IPS-11a (cell line): Measurements from ENCODE around the gene CD40.

Experiments used
- H3K4me3 ChIP-seq: one replicate; pipeline ENCODE4 v1.5.1; 2013; ENCODE audit warnings: low read depth, low read length, control low read depth

CD40 gene

DNA sequence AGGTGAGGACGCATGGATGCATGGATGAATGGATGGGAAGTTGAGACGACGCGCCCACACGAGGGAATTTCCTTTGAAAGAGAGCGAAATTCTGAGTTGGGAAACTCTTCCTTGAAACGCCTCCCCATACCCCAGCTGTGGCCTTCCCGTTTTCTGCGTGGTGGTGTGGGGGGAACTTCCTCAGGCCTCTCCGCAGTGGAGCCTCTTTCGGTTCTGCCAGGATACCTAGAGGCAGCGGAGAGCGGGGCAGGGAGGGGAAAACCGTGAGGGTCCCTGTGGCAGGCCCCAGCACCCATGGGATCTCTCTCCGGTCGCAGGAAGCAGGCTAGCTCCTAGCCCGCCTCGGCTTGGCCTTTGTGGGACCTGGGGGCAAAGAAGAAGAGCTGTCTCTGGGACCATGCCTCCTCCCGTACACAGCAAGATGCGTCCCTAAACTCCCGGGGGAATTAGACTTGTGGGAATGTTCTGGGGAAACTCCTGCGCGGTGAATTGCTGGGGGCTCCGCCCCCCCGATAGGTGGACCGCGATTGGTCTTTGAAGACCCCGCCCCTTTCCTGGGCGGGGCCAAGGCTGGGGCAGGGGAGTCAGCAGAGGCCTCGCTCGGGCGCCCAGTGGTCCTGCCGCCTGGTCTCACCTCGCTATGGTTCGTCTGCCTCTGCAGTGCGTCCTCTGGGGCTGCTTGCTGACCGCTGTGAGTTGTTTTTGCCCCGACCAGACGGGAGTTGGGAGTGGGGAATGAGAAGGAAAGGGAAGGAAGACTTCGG lies at the start of gene CD40:
Gene CD40, plus strand, starts transcription at position 611 of the 764 bp plus-strand sequence. Its CDS starts 30 bp downstream, at position 641.
- peak within 1 kb of the TSS; percentile 51 for H3K4me3 ChIP-seq

DNA sequence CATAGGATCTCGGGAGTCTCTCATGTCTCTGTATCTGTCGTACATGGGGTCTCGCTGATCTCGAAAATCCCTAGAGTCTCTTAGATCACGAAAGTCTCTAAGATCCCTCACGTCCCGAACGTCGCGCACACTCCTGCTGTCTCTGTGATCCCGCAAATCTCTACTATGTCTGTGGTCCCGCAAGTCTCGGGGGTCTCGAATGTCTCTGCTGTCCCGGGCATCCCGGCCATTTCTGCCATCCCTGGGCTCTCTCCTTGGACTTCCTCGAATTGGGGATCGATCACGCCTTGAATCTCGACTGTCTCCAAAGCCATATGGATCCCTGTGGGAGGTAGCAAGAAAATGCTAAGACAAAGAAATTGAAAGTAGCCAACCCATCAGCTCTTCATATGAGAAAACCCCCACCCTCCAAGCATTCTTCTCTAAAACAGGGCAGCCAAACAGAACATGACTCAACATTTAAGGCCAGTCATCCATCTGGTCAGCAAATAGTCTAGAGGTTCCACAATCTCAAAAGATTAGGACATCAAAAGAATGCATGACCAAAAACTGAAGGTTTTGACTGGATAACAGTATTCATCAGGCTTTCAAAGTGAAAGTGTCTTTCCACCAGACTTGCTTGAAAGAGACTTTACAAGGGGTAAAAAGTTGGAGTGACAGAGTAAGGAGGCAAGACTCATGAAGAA lies 47.8 kb upstream of the CD40 start:
- no peak overlapping the region for H3K4me3 ChIP-seq

DNA sequence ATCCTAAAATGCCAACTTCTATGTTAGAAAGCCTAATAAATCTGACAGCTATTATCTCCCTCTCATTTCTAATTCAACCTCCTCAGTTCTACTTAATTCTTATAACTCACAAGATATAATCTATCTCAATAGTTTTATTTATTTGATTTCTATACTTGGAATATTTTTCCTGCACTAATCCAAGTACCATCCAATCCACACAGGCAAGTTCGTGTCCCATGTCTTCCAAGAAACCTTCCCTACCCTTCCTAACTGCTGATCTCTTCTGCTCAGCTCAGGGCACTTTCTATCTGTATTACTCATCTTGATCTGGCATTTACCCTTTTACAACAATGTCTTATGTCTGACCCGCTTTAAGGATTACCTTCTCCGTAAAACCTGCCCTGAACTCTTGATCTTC lies 46.5 kb upstream of the CD40 start:
- no peak overlapping the region for H3K4me3 ChIP-seq

DNA sequence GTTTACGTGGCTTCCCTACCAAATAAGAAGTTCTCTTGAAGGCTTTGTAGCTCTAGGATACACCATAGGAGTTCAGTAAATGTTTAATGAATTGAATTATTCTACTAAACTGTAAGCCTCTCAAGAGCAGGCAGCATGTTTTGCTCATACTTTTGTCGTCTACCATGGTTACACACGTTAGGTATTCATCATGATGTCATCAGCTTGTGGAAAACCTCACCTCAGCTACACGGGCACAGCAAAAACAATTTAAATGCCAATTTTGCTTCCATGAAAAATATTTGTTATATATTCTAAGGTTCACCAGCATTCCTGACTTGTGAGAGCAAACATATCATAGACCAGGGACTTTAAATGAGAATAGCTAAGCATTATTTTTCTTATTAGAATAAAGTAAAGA lies 45.1 kb upstream of the CD40 start:
- no peak overlapping the region for H3K4me3 ChIP-seq

DNA sequence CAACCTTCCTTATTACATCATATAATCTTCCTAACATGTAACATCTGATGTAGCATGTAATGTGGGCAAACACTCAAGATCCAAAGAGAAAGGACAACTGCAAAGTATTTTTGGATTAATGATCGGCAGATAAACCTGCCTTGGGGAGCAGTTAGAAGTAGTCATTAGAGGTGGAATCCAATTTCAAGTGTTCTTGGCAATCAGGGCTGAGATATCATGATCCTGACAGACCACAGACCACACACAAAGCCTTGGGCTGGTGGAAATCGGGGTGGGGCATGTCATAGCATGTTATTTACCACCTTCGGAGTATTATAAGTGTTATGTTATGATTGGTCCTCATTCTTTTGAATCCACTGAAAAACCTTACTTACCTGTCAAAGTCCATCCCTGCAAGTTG lies 44.7 kb upstream of the CD40 start:
- no peak overlapping the region for H3K4me3 ChIP-seq

DNA sequence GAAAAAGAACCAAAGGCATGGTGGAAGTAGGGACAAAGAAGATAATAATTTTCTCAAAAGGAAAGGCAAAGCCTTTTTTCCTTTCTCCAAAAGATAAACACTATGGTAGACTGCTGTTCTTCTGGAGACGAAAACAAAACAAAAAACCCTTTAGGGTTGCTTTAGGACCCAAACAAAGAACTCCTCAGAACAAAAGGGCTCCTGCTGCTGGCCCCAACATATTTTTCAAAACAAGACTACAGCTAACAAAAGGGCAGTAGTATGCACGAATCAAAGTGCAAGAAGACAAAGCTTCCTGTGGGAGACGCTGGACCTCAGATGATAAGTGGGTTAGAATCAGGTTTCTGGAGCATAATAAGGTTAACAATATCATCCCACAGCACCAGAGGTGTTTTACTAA lies 44.1 kb upstream of the CD40 start:
- H3K4me3 ChIP-seq, result no peak overlapping the region

DNA sequence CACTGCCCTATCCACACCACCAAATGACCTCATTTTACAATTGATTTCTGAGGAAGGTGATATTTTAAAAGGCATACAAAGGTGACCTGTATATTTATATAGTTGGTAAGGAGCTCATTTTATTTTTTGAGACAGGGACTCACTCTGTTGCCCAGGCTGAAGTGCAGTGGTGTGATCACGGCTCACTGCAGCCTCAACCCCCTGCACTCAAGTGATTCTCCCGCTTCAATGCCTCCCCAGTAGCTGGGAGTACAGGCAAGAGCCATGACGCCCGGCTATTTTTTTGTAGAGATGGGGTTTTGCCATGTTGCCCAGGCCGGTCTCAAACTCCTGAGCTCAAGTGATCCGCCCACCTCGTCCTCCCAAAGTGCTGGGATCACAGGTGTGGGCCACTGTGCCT lies 41.3 kb upstream of the CD40 start:
- no peak overlapping the region for H3K4me3 ChIP-seq

DNA sequence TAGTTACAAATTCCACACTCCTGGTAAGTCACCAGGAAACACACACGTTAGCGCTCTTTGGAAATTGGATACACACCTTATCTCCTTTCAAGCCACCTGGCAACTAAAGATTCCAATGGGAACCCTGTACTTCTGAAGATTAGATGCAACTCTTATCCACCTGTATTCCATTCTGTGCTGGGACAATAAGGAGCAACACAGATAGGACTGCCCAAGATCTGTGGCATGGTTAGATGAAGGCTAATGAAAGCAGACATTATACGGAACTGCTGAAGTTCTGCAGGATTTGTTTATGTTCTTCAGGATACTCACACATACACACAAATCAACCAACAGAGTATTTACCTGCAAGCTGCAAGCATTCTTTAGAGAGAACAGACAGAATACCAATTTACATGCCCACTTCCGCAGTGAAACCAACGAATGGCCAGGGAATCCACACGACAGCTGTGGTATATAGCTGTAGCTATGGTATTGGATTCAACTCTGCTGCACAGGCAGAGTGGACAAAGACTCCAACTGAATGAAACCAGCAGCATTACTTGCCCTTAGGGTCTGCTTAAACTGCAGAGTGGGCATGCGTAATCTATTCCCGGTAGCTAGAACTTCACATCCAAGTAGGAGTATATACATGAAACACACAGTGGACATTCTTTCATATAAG lies 40.3 kb upstream of the CD40 start:
- no peak overlapping the region for H3K4me3 ChIP-seq

DNA sequence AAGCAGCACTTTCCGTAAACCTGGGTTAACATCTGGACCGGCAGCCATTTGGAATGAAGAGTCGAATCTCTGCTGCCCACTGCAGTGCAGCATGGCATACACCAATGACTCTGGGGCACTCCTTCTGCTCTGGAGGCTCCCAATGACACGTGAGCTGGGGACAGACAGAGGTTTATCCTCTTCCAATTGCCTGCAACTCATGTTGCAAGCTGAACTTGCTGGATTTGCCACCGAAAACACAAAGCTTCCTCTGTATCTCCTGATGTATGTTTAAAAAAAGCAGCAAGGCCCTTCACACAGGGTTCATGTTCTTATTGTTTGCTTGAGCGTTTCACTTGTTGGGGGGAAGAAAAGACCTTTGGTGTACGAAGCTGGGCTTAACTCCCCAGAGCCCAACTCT lies 39.2 kb upstream of the CD40 start:
- H3K4me3 ChIP-seq, result no peak overlapping the region

DNA sequence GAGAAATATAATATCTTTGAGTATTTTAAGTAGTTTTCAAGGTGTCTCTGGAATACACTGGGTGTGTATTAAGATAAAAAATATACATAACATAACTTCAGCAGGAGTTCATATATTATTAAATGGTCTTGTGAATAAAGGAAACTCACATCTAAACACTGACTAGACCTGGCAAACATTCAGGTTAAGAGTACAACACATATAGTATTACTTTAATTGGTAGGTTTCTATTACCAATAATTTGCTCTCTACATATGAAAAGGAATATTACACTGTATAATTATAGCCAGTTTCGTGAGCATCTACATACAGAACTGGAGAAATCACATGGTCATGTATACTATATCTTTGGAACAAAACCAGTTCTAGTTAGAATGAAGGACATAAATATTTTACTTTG lies 37.0 kb upstream of the CD40 start:
- H3K4me3 ChIP-seq, result no peak overlapping the region

DNA sequence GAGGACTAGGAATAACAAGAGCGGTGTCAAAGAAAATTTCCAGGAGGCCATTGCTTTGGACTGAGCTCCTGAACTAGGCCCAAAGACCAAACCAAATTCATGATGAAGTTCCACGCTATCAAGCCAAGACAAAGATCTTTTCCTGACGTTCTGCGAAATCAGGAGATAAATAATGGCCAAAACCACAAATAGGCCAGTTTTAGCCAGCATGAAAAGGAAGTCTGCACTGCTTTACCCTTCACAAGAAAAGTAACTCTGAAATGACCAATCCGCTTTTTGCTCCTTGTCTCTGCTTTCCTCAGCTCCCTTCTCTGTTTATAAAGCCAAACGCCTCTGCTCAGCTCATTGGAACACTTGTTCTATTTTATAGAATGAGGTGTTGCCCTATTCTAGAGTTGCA lies 35.0 kb upstream of the CD40 start:
- H3K4me3 ChIP-seq, result no peak overlapping the region

DNA sequence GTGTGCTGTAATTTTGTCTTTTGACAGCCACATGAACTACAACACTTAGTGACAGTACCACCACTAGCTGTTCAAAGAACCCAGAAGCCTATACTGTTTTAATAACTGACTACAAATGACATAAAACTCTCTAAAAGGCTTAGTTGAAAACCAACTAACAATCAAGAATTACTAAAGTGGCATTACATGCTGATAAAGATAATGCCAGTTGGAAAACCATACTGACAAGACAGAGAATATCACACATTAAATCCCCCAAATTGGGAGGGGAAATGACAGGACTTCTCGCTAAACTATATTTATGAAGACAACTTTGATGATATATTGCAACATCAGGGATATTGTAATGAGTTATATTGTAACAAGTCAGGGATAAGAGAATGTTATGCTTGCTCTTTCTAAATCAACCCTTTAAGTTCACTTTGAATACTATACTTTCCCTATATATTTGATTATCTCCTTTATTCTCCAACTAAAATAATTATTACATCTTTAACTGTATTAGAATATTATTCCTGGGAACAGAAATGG lies 34.5 kb upstream of the CD40 start:
- no peak overlapping the region for H3K4me3 ChIP-seq

DNA sequence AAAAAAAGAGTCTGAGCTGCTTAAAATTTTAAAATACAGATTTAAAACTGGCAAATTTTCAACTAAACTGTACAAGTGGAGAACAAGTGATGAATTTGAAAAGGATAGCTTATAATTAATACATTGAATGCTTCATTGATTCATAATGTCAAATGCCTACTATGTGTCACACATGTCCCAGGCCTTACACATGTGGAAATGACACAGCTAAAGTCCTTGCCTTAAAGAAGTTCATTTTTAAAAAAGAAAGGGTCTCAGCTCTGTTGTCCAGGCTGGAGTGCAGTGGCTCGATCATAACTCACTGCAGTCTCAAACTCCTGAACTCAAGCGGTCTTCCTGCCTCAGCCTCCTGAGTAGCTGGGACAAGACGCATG lies 33.3 kb upstream of the CD40 start:
- H3K4me3 ChIP-seq, result no peak overlapping the region

DNA sequence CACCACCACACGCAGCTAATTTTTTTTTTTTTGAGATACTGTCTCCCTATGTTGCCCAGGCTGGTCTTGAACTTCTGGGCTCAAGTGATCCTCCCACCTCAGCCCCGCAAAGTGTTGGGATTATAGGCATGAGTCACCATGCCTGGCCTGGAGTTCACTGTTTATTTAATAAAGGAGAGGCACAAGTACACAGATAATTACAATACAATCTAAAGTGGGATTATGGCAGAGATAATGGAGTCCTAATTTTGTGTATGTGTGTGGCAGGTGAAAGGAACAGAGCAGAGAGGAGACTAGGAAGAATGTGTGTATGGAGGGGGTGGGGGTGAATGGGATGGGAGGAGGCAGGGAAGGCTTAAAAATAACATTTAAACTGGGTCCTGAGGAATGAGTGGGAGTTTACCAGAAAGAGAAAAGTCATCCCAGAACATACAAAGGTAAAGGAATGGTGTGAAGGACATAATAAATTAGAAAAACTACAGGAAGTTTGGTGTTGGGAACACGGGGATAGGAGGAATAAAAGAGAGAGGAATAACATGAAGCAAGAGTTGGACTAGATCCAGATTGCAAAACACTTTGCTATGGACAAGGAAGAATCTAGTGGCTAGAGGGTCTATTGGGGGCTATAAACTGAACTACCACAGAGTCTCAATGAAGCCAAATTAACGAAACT lies 32.8 kb upstream of the CD40 start:
- H3K4me3 ChIP-seq, result no peak overlapping the region

DNA sequence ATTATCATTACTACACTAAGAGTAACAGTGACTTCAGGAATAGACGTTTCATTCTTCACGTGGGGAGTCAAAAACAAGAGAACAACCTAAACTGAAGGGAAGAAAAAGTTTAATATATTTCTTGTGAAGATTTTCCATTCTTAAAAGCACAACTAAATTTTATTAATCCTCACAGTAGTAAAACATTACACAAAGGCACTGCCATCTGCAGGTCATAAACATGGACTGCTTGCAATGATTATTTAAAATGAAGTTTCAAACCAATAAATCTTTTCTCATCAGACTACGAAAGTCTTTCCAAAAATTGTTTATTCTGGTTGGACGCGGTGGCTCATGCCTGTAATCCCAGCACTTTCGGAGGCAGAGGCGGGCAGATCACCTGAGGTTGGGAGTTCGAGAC lies 31.0 kb upstream of the CD40 start:
- no peak overlapping the region for H3K4me3 ChIP-seq

DNA sequence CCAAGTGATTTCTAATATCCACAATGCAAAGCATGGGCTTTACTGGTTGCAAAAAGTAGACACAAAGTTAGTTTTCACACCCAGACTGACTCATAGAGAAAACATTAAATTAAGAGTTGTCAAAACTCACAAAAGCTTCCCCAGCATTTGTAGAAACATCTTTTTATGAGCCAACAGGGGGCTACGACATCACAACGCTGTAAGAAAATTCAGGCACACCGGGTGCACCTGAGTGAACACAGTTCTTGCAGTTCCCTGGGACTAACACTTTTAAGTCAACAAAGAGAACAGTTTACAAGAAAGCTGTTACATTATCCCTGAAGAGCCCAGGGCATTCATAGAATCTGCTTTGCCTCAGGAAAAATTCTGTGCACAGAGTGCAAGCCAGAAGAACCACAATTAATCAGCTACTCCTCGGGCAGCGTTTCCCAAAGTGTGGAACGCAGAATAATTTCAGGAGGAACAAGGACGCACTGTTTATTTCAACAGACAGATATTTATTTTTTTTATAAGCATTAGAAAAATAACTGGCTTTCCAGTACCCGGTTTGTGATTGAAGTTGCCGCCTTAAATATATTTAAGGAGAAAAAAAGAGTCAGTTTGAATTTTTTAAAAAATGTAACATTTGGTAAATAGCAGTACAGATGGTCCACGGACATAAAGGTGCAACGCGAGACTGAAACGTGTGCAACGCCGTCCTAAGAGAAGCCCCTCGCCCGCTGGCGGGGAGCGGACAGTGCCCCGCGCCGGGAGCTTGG lies 29.5 kb upstream of the CD40 start:
- peak overlapping the region; percentile 92 for H3K4me3 ChIP-seq

DNA sequence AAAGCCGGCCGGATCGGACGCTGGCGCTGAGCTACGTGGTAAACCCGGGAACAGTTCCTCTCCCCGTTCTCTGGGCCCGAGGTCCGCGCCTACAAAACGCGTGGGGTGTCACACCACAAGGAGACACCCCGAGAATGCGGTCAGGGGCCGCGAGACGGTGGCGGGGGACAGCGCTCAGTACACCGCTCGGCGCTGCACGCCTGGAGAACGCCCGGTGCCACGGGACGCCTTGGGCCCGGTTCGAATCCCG lies 29.0 kb upstream of the CD40 start:
- peak overlapping the region; percentile 92 for H3K4me3 ChIP-seq

DNA sequence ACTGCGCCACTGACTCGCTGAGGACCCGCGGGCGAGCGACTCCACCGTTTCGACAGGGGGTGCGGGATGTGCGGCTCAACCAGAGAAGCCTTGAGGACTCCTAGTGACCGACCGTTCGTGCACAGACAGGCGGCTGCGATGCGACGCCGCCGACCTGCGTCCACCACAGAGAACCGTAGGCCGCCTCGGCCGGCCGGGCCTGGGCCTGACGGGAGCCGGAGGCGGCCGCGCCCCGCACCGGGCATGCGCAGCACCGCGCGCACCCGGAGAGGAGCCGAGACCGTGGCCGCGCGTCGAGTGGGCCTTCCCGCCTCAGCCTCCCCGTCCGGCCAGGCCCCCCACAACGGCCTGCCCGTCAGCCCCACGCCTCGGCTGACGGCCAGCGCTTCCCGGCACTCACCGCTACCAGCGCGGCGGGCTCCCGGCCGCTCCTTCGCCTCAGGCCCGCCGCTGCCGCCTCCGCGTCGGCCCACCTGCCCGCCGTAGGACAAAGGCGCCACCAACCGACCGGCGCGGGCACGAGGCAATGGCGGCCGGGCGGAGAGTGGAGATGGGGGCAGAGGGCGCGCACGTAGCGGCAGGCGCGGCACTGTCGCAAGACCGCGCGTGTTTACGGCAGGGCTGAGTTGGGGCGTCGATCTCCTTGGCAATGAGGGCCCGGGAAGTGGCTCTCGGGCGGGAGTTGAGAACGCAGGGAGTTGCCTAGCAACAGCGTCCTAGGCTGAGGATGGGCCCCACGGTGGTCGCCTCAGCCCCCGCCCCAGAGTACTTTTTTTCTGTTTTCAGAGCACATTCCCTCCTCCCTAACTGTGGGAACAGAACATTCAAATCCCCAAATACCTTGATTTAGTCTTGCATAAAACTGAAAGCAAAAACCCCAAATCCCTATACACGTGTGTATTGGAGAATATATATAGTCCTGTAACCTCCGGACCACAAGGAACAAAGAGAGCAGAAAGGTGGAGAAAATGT lies 28.4 kb upstream of the CD40 start, which contains the start of gene NCOA5:
Gene NCOA5, minus strand, starts transcription at position 546 of the 972 bp plus-strand sequence. CDS start 10,538 bp downstream, outside the sequence.
- H3K4me3 ChIP-seq, result peak within 1 kb of the TSS; percentile 92
